OCI-LY7 (cell line): ENCODE results near the gene ARG2. TPM values are rescaled to one million over a fixed set of nuclear protein-coding genes. Genes with fewer than 3 reads are reported as not detected.

ENCODE experiments used
- BruUV-seq: library from RNA; stranded (reverse); fragments of 400-500 nt; replicated peaks from 2 replicates; lab custom pipeline; 2021; lab: Mats Ljungman, UMichigan
- CTCF ChIA-PET: fragments of 300-600 bp; sonication (Branson Sonifier 250); formaldehyde crosslinking; loops from one replicate; lab custom pipeline; 2022; ENCODE audit warnings: antibody characterized with exemption; ENCODE audit not compliant: unreplicated experiment; lab: Charles Lee
- POLR2A ChIA-PET: fragments of 300-600 bp; sonication (Branson Sonifier 250); formaldehyde crosslinking; loops from one replicate; lab custom pipeline; 2022; ENCODE audit warnings: antibody characterized with exemption; lab: Charles Lee
- DNase-seq: peaks from one replicate; pipeline ENCODE4 v3.0.0-alpha.2; 2015; ENCODE audit warnings: low spot score
- H2AFZ ChIP-seq: fragments of 200-600 bp; sonication (generic), shearing (Covaris generic); 2 replicates; pipeline ENCODE4 v1.6.1; 2014; ENCODE audit warnings: mild to moderate bottlenecking, antibody characterized with exemption, low read length, moderate library complexity
- H3K27ac ChIP-seq: fragments of 200-600 bp; sonication (generic); 2 replicates; pipeline ENCODE4 v1.5.1; 2014; ENCODE audit warnings: mixed run types, low read depth, mild to moderate bottlenecking, moderate library complexity, low read length, inconsistent platforms; ENCODE audit not compliant: poor library complexity, severe bottlenecking
- H3K36me3 ChIP-seq: fragments of 200-600 bp; sonication (generic); 2 replicates; pipeline ENCODE4 v1.6.1; 2014; ENCODE audit warnings: mild to moderate bottlenecking, antibody characterized with exemption, low read length, moderate library complexity, mixed read lengths; ENCODE audit not compliant: insufficient read depth
- H3K4me1 ChIP-seq: fragments of 200-600 bp; sonication (generic); 2 replicates; pipeline ENCODE4 v1.5.1; 2014; ENCODE audit warnings: mild to moderate bottlenecking, low read length; ENCODE audit not compliant: insufficient read depth, poor library complexity, severe bottlenecking
- H3K4me2 ChIP-seq: fragments of 200-600 bp; sonication (generic); 2 replicates; pipeline ENCODE4 v1.6.1; 2014; ENCODE audit warnings: mild to moderate bottlenecking, low read length
- H3K4me3 ChIP-seq: fragments of 200-600 bp; sonication (generic); 2 replicates; pipeline ENCODE4 v1.5.1; 2014; ENCODE audit warnings: mild to moderate bottlenecking, low read depth, low read length; ENCODE audit not compliant: poor library complexity, severe bottlenecking
- H3K79me2 ChIP-seq: fragments of 200-600 bp; sonication (generic); 2 replicates; pipeline ENCODE4 v1.6.1; 2016; ENCODE audit warnings: low read depth, mild to moderate bottlenecking, low read length, moderate library complexity, mixed read lengths; ENCODE audit not compliant: insufficient read depth
- H3K9me2 ChIP-seq: fragments of 200-600 bp; sonication (generic); 2 replicates; pipeline ENCODE4 v1.6.1; 2016; ENCODE audit warnings: mild to moderate bottlenecking, low read length, mixed read lengths; ENCODE audit not compliant: insufficient read depth
- H3K9me3 ChIP-seq: fragments of 200-600 bp; sonication (generic); 2 replicates; pipeline ENCODE4 v1.6.1; 2014; ENCODE audit warnings: mild to moderate bottlenecking, mixed run types, low read length, mixed read lengths
- H4K20me1 ChIP-seq: fragments of 200-600 bp; sonication (generic); 2 replicates; pipeline ENCODE4 v1.6.1; 2014; ENCODE audit warnings: mild to moderate bottlenecking, antibody characterized with exemption, low read length, moderate library complexity, mixed read lengths; ENCODE audit not compliant: insufficient read depth
- EZH2phosphoT487 ChIP-seq: fragments of 200-600 bp; sonication (generic); IDR thresholded peaks from 2 replicates; pipeline ENCODE4 v1.6.1; 2018; ENCODE audit warnings: low read depth, borderline replicate concordance, mild to moderate bottlenecking, mixed run types, antibody characterized with exemption, low read length, moderate library complexity, mixed read lengths
- intact Hi-C: fragments of 100-400 bp; cut with micrococcal nuclease; formaldehyde crosslinking; loops from one replicate; pipeline ENCODE4 v1.10.0; 2022; ENCODE audit not compliant: unreplicated experiment
- total RNA-seq, 2 experiments: library from RNA; depleted of rRNA in 1 of 2; stranded (reverse); fragments of >200 nt in 1 of 2; shearing (Covaris generic) in 1 of 2; gene quantifications; 2 replicates each; pipeline ENCODE4 v1.2.3, GENCODE V29; 2014 to 2022
- TF ChIP-seq, protein P1 (sequence below): fragments of 200-600 bp; sonication (generic); conservative IDR thresholded peaks from 2 replicates; pipeline ENCODE4 v1.5.1; 2014; ENCODE audit warnings: mild to moderate bottlenecking, antibody characterized with exemption, low read length, moderate library complexity, mixed read lengths

Gene ARG2
- total RNA-seq, 2 experiments from 2014 or later: 2.0 to 4.2 TPM

DNA sequence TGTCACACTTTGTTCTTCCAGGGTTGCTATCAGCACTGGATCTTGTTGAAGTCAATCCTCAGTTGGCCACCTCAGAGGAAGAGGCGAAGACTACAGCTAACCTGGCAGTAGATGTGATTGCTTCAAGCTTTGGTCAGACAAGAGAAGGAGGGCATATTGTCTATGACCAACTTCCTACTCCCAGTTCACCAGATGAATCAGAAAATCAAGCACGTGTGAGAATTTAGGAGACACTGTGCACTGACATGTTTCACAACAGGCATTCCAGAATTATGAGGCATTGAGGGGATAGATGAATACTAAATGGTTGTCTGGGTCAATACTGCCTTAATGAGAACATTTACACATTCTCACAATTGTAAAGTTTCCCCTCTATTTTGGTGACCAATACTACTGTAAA lies 31.0 kb downstream of the ARG2 start:
- no peak for TF ChIP-seq EZH2phosphoT487
- TF ChIP-seq, protein P1, sequence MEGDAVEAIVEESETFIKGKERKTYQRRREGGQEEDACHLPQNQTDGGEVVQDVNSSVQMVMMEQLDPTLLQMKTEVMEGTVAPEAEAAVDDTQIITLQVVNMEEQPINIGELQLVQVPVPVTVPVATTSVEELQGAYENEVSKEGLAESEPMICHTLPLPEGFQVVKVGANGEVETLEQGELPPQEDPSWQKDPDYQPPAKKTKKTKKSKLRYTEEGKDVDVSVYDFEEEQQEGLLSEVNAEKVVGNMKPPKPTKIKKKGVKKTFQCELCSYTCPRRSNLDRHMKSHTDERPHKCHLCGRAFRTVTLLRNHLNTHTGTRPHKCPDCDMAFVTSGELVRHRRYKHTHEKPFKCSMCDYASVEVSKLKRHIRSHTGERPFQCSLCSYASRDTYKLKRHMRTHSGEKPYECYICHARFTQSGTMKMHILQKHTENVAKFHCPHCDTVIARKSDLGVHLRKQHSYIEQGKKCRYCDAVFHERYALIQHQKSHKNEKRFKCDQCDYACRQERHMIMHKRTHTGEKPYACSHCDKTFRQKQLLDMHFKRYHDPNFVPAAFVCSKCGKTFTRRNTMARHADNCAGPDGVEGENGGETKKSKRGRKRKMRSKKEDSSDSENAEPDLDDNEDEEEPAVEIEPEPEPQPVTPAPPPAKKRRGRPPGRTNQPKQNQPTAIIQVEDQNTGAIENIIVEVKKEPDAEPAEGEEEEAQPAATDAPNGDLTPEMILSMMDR: no peak
- Histone ChIP-seq H3K4me2 (no peak overlapping the region), H3K27ac (no peak overlapping the region), H3K79me2 (no peaks in the 10 kb centered on the region), H3K36me3 (peaks cover 93% of the 10 kb centered on the region), H3K4me3 (no peak overlapping the region), H3K9me3 (no peaks in the 10 kb centered on the region), H4K20me1 (no peaks in the 10 kb centered on the region), H3K4me1 (no peaks in the 10 kb centered on the region), H2AFZ (no peak overlapping the region), H3K9me2 (no peaks in the 10 kb centered on the region)
- ChIA-PET POLR2A (no interaction called here), CTCF (no interaction called here)
- intact Hi-C loops: no loop called here
- BruUV-seq: TSS peak; percentile 43
- no peak for DNase-seq

DNA sequence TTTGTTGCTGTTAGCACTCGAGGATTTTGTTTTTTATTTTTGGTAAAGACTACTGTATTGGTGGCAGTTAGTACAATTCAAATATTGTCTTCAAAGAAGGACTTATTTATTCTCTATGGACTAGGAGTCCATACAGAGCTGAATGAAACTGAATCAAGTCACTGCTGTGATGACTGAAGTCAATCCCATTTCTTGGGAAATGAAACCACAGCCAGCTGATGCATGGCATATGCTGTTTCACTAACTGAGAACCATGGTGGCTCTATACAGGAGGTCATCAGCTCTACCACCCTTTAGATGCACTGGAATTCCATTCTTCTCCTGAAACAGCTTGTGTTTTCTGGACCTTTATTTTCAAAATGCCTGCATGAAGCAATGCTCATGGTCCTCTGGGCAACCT lies 32.5 kb downstream of the ARG2 start:
- Histone ChIP-seq H3K9me2 (no peaks in the 10 kb centered on the region), H3K27ac (no peak overlapping the region), H3K79me2 (no peaks in the 10 kb centered on the region), H3K4me1 (no peaks in the 10 kb centered on the region), H4K20me1 (no peaks in the 10 kb centered on the region), H3K9me3 (no peaks in the 10 kb centered on the region), H2AFZ (no peak overlapping the region), H3K4me3 (no peak overlapping the region), H3K36me3 (peaks cover 93% of the 10 kb centered on the region), H3K4me2 (no peak overlapping the region)
- DNase-seq: no peak
- no peak for TF ChIP-seq EZH2phosphoT487
- TF ChIP-seq, protein P1: no peak
- POLR2A ChIA-PET: interaction anchor here (0.6 to 1.1 kb wide), 2 partner anchors 15 to 20 kb away, joined by 3 to 4 read pairs; no protein-coding TSS in a partner anchor
- no TSS peak for BruUV-seq
- CTCF ChIA-PET: no interaction called here
- intact Hi-C loops: no loop called here

DNA sequence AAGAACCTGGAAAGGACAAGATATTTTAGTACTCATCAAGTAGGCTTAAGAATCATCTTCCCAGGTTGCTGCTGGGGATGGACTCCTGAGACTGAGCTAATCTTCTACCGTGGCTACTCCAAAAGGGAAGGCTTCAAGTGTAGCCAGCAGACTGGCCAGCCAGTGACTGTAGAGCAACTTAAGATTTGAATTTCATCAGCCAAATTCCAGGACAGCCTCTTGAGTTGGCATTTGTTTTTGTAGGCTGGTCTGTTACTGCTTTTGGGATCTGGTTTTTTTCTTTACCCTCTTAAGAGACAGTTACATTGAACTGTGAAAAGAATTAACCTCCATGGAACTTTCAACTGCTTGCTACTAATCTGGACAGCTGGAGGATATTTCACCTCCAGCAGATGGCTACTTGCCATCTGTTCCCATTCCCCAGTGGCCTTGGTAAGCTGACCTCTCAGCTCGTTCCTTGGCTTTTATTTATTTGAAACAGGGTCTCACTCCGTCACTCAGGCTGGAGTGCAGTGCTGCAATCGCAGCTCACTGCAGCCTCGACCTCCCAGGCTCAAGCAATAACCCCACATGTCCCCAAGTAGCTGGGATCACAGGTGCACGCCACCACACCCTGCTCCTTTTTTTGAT lies 34.0 kb downstream of the ARG2 start:
- Histone ChIP-seq H3K9me2 (no peaks in the 10 kb centered on the region), H3K9me3 (no peaks in the 10 kb centered on the region), H3K79me2 (no peaks in the 10 kb centered on the region), H2AFZ (no peak overlapping the region), H3K4me2 (no peak overlapping the region), H3K4me1 (no peaks in the 10 kb centered on the region), H3K27ac (no peak overlapping the region), H4K20me1 (no peaks in the 10 kb centered on the region), H3K36me3 (peaks cover 95% of the 10 kb centered on the region), H3K4me3 (no peak overlapping the region)
- CTCF ChIA-PET: no interaction called here
- intact Hi-C loops: no loop called here
- POLR2A ChIA-PET: interaction anchor here (0.6 to 1.4 kb wide), 2 partner anchors 12 to 1029 kb away, joined by 4 read pairs; no protein-coding TSS in a partner anchor
- no TSS peak for BruUV-seq
- no peak for DNase-seq
- TF ChIP-seq, protein P1: no peak
- TF ChIP-seq EZH2phosphoT487: no peak
